GM10266 (cell line): Measurements from ENCODE around the gene PARD6G.
A peak's percentile ranks its signal among the peaks of the same experiment; 100 is the strongest.

Experiments used
- DNase-seq: peaks from one replicate; pipeline ENCODE4 v3.0.0; 2012; ENCODE audit errors: extremely low spot score
- CTCF ChIP-seq: IDR thresholded peaks from 2 replicates; pipeline ENCODE4 v1.5.1; 2012; ENCODE audit warnings: mild to moderate bottlenecking, low read depth; ENCODE audit not compliant: control insufficient read depth, insufficient read depth; ENCODE audit errors: missing control alignments

The PARD6G gene

DNA sequence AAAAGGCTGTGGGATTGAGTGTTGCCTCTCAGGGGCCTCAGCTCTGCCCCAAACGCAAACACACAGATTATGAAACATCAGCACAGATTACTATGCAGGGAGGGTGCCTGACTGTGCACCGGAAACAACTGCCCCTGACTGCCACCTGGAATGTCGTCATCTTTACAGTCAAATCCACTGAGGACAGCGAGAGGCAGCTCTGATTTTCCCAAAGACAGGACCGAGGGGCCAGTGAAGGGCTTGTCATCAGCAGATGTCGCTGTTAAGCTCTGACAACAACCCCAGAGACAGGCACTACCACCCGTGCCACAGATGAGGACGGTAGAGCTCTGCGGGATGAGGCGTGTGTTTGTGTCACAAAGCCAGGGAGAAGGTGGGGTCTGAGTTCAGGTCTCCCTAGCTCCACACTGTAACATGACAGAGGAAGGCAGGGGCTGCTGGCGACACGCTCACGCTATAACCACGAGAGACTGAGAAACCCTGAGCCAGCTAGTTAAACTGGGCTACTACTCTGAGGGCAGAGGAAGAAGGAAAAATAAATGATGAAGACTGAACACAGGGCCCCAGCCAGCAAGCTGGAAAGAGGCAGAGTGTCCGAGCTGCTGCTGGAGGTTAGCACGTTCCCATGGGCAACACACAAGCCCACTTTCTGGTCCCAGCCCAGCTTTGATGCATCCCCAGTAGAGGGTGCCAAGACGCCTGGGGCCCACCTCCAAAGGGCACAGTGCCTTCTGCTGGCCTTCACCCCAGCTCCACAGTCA is 47.0 kb downstream of the PARD6G start:
- DNase-seq: peak; percentile 2
- peak; percentile 48 for TF ChIP-seq CTCF

GRCh38 chr18:80198994-80199748 is 48.1 kb downstream of the PARD6G start:
- no peak for DNase-seq
- no peak for TF ChIP-seq CTCF

GRCh38 chr18:80198391-80198790 is 48.9 kb downstream of the PARD6G start:
- DNase-seq: no peak
- no peak for TF ChIP-seq CTCF

DNA sequence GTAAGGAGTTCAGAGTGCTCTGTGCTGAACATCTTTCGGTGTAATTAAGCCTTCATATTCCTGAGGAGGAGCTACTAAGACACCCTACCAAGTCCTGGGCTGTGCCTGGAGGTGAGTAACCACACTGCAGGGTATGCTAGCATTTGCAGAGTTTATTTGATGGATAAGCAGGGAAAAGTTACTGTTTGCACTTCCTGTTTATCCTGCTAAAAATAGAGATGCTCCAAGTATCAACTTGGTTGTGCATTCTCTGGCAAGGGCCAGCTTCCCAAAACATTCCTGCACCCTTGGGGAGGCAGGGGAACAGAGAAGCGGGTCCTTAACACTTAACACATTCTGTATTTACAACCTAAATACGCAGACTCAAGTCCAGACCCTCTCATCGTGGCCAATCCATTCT is 49.8 kb downstream of the PARD6G start:
- TF ChIP-seq CTCF: no peak
- peak; percentile 3 for DNase-seq

- DNase-seq: peak; percentile 3
- no peak for TF ChIP-seq CTCF
Observed at GRCh38 chr18:80196528-80197320, 50.6 kb downstream of the PARD6G start.

DNA sequence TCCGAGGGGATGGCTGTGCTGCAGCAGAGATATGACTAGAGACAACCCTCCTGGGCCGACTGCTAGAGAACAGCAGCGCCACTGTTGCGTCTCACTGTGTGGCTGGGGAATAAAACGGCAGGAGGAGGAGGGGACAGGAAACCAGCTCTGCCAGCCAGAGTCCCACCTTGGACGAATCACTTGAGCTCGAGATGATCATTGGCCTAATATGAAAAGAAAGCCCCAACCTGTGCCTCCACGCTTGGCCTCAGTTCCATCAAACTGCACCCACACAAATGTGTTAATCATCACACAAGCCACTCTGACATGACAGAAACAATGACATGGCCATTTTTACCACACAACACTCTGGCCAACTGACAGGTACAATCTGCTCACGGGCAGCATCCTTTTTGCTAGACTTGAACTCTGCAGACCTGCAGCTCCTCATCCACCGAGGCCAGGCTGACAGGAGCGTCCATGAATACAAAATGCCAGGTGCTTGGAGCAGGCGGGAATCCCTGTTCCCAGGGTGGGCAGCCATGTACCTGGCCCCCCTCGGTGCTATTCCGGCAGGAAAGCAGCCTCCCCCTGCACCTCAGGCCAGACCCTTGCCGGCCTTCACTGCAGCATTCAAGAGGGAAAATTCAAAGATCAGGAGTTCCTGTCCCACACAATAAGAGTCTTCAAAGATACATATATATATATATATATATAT is 52.3 kb downstream of the PARD6G start:
- TF ChIP-seq CTCF: no peak
- peak; percentile 5 for DNase-seq
